NK-92 treated with Interleukin-12 subunit alpha and Interleukin-12 subunit beta, amount 100 ng/mL, for 24 hours (cell line): Measurements from ENCODE around the gene FHOD3.
"Not testable (repeated sequence)": the region's sequence is repeated elsewhere in the genome, so short reads cannot be mapped to it uniquely, and the experiment has no call there.

Experiments used
- DNase-seq: peaks from one replicate; lab custom pipeline; 2025; lab: John Stamatoyannopoulos, UW

FHOD3 gene

DNA sequence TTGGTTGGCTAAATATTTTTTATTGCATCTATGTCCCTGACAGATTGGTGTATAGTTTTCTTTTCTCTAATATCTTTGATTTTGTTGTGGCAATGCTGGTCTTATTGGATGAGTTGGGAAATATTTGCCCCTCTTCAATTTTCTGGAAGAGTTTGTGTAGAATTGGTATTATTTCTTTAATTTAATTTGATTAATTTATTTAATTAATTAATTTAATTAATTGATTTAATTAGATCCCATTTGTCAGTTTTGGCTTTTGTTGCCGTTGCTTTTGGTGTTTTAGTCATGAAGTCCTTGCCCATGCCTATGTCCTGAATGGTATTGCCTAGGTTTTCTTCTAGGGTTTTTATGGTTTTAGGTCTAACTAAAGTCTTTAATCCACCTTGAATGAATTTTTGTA, 253.8 kb downstream of the FHOD3 start:
- not testable (repeated sequence) for DNase-seq

DNA sequence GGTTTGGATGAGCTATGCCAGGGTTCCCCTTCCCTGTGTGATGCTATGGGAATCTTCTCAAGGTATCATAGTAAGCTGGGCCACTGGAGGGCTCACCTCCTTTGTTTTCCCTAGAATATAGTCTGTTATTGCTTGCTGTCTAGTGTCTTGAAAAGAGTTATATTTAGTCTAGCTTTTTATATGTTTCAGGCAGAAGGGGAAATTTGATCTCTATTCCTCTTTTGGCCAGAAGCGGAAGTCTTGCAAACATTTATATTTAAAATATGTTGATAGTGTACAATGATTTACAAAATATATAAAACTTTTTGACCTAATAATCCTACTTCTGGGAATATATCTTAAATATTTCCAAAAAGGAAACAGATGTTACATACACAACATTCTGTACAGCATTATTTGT, 260.7 kb downstream of the FHOD3 start:
- no peak for DNase-seq

- DNase-seq: no peak
Observed at GRCh38 chr18:36559149-36559857, 261.8 kb downstream of the FHOD3 start.

GRCh38 chr18:36560187-36560586, 262.7 kb downstream of the FHOD3 start:
- no peak for DNase-seq

DNA sequence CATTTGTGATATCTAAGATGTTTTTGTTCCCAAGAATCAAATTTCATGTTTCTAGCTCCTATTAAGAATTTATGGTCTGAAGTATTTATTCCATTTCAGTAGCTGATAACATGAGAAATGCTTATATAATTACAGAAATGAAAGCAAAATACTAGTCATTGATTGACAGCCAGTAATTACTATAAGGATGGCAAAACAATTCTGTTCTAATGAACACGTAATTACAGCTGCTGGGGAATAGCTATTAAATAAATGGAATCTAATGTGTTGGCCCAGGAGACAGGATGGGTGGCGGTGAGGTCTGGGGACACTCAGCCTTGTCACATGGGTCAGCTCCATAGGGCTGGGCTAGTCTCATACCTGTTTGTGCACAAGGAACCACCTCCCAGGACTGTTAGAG, 263.5 kb downstream of the FHOD3 start:
- DNase-seq: no peak

- DNase-seq: no peak
Observed at GRCh38 chr18:36564841-36565240, 267.3 kb downstream of the FHOD3 start.

DNA sequence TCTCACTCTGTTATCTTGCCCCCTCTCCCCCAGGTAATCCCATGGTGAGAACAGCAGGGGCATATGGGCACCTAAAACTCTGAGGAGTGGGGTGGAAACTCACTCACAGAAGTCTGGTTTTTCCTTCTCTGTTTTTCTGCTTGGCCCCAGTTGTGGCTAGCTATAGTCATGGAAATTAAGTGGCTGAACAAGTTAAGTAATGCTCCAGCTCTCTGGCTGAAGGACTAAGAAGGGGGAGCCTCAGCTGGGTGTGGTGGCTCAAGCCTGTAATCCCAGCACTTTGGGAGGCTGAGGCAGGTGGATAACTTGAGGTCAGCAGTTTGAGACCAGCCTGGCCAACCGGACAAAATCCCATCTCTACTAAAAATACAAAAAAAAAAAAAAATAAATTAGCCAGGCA, 270.3 kb downstream of the FHOD3 start:
- no peak for DNase-seq

DNA sequence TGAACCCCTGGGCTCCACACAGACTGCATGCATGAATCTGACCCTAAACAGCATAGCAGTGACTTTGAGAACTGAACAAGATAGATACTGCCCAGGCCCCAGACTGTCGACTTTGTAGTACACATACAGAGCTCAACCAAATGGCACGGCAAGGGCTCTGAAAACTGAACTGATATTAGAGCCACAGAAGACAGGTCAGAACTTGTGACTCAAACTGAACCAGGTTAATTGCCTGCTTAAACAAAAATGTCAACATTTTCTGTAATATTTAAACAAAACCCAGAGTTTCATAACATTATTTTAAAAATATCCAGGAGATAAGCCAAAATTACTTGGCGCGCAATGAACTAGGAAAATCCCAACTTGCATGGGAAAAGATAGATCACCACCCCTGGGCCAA, 271.0 kb downstream of the FHOD3 start:
- no peak for DNase-seq

GRCh38 chr18:36572135-36572856, 274.8 kb downstream of the FHOD3 start:
- DNase-seq: no peak

- no peak for DNase-seq
Observed at GRCh38 chr18:36576339-36576738, 278.8 kb downstream of the FHOD3 start.

GRCh38 chr18:36578871-36579710, 281.6 kb downstream of the FHOD3 start:
- DNase-seq: no peak

- no peak for DNase-seq
Observed at GRCh38 chr18:36580266-36580665, 282.8 kb downstream of the FHOD3 start.

GRCh38 chr18:36580874-36581750, 283.6 kb downstream of the FHOD3 start:
- no peak for DNase-seq

DNA sequence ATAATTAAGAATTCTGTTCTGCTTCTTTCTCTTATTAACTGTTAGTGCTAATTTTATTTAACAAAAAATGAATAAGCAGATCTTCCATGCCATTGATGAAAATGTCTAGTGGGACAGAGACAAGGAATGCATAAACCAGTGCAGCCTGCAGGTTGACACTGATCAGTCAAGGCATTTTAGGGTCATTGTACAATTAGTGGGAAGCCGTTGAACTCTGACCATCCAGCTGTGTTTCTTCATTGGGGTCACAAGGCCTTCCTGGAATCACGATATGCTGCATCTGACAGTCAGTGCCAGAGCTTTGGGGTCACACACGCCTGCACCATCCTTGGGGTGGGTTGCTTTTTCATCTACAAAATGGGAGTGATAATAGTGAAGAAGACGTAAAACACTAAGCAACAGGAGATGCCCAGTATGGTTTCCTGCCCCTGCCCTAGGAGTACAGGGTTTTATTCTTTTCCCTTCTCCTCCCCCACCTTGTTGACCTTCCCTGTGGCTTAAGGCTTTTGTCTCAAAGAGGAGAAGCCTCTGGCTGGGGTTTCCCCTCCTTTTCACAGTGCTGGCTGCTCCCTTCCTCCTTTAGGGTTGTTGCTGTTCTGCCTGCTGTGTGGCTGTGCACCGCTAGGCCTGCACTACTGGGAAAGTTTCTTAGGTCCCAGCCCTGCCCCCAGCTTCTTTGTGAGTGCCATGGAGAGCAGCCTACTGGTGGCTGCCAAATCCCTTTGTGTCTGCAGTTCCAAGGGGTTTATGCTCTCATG, 285.7 kb downstream of the FHOD3 start:
- DNase-seq: no peak

DNA sequence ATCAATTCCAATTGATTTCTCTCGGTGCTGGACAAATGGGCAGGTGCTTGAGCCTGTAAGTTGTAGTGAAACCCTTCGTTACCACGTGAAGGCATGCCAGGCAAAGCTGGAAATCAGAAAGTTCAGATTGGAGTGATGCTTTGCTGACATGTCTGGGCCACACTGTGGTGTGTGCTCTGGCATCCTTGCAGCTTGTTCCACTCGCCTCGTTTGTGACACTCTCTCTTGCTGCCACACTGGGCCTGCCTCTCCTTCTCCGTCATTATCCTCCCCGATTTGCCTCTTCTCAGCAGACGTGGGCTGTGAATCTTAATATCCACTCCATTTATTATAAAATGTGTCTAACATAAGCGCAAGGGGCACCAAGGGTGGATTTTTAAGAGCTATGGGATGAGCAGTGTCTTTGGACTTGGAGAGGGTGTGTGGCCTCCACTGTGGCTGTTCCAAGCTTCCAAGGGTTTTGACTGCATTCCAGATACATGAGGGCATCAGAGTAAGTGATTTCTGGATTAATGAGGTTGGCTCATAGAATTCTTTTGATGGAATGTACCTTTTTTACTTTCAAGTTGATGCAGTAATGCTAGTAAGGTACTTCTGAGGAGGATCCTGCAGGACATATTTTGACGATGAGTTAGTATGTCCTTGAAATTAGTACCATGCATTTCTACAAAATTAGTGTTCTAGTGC, 292.5 kb downstream of the FHOD3 start:
- DNase-seq: no peak

DNA sequence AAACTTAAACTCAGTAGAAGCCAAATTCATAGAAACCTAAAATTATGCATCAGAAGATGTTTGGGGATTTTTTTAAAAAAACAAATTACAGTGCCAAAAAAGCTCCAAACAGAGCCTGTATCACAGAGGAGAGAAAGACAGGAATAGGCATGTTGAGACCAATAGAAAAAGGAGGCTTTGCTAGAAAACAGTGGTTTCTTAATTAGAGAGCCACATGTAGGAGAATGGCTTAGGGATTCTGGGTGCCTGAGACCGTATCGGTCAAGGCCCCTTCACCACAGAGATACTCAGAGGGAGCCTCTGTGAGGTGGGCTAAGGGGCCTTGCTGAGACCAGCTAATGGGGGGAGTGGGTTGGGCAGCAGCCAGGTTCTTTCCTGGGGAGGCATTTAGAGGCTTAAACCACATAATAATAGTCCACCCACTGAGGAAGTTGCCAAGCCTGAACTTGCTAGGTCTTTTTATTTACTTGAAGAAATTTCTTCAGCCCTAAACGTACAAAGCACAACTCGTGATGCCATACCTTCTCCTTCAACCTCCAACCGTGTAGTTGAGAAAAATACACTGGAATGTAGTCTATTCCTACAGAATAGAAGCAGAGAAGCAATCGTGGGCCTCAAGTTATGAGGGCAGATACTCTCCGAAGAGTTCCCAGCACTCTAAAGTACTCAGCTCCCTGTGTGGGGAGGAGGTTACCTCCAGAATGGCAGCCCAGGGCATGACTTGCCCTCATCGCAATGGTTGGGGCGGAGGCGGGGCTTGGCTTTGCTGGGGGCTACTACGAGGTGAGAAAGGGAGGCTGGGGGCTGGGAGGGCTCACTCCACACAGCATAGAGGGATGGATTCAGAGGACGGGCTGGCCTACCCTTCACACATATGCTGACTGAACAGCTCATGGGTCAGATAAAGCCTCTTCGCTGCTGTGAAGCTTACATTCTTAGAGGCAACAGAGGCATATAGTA, 293.4 kb downstream of the FHOD3 start:
- no peak for DNase-seq

- no peak for DNase-seq
Observed at GRCh38 chr18:36592282-36592681, 294.8 kb downstream of the FHOD3 start.

- DNase-seq: no peak
Observed at GRCh38 chr18:36593001-36593400, 295.5 kb downstream of the FHOD3 start.

- no peak for DNase-seq
Observed at GRCh38 chr18:36593641-36594040, 296.1 kb downstream of the FHOD3 start.
